DND-41 (cell line): ENCODE data around the gene ACSM3.
"Not testable (repeated sequence)": the region's sequence is repeated elsewhere in the genome, so short reads cannot be mapped to it uniquely, and the experiment has no call there.

Experiments used
- ATAC-seq: fragments of 200-7000 bp; cut with Tn5 transposase; 3 replicates; pipeline ENCODE4 v1.9.1; 2021; ENCODE audit warnings: low read depth; ENCODE audit not compliant: insufficient read depth
- DNase-seq: peaks from one replicate; pipeline ENCODE4 v3.0.0-alpha.2; 2020
- H2AFZ ChIP-seq: 2 replicates; pipeline ENCODE4 v1.6.0; 2012; ENCODE audit warnings: low read depth, low read length
- H3K27ac ChIP-seq: 2 replicates; pipeline ENCODE4 v1.5.1; 2012; ENCODE audit warnings: low read length, inconsistent platforms
- H3K27me3 ChIP-seq: fragments of 200-600 bp; sonication (generic); 2 replicates; pipeline ENCODE4 v1.6.0; 2012; ENCODE audit warnings: low read length, mild to moderate bottlenecking, inconsistent platforms; ENCODE audit not compliant: insufficient read depth, poor library complexity
- H3K36me3 ChIP-seq: 2 replicates; pipeline ENCODE4 v1.5.1; 2012; ENCODE audit warnings: low read length, inconsistent platforms; ENCODE audit not compliant: insufficient read depth
- H3K4me1 ChIP-seq: 2 replicates; pipeline ENCODE4 v1.5.1; 2012; ENCODE audit warnings: mild to moderate bottlenecking, low read length; ENCODE audit not compliant: insufficient read depth
- H3K4me2 ChIP-seq: 2 replicates; pipeline ENCODE4 v1.6.0; 2012; ENCODE audit warnings: mild to moderate bottlenecking, moderate library complexity, low read length, inconsistent platforms; ENCODE audit not compliant: insufficient read depth
- H3K4me3 ChIP-seq, 2 experiments: fragments of 200-600 bp in 1 of 2; shearing (Covaris generic) in 1 of 2; 2 replicates each; pipeline ENCODE4 v1.5.1; 2012 to 2016; ENCODE audit warnings: inconsistent platforms in 2 of 2, low read length in 2 of 2, mild to moderate bottlenecking in 2 of 2, low read depth in 1 of 2, moderate library complexity in 1 of 2
- H3K79me2 ChIP-seq: 2 replicates; pipeline ENCODE4 v1.6.0; 2012; ENCODE audit warnings: low read length, inconsistent platforms; ENCODE audit not compliant: insufficient read depth
- H3K9ac ChIP-seq: 2 replicates; pipeline ENCODE4 v1.6.0; 2012; ENCODE audit warnings: low read depth, mild to moderate bottlenecking, inconsistent platforms, low read length, moderate library complexity
- H3K9me3 ChIP-seq: 2 replicates; pipeline ENCODE4 v1.5.1; 2012; ENCODE audit warnings: low read length, moderate library complexity, mild to moderate bottlenecking, inconsistent platforms; ENCODE audit not compliant: insufficient read depth, severe bottlenecking
- H4K20me1 ChIP-seq: 2 replicates; pipeline ENCODE4 v1.6.0; 2012; ENCODE audit warnings: low read length; ENCODE audit not compliant: insufficient read depth
- CTCF ChIP-seq: IDR thresholded peaks from 2 replicates; pipeline ENCODE4 v1.5.1; 2012; ENCODE audit warnings: borderline replicate concordance, low read length, moderate library complexity, mild to moderate bottlenecking; ENCODE audit not compliant: poor library complexity, severe bottlenecking; ENCODE audit errors: extremely low read depth
- EZH2 ChIP-seq: IDR thresholded peaks from 3 replicates; pipeline ENCODE4 v1.6.1; 2012; ENCODE audit warnings: borderline replicate concordance, low read depth, mild to moderate bottlenecking, moderate library complexity, low read length, inconsistent platforms; ENCODE audit not compliant: severe bottlenecking

Gene ACSM3

GRCh38 chr16:20750558-20750957, 13.3 kb upstream of the ACSM3 start:
- Histone ChIP-seq H4K20me1 (no peaks in the 10 kb centered on the region), H3K27ac (no peak overlapping the region), H2AFZ (no peak overlapping the region), H3K9me3 (peaks cover 8% of the 10 kb centered on the region), H3K79me2 (no peaks in the 10 kb centered on the region), H3K27me3 (no peaks in the 10 kb centered on the region), H3K4me3 (no peak overlapping the region), H3K36me3 (no peaks in the 10 kb centered on the region), H3K9ac (no peak overlapping the region), H3K4me1 (no peaks in the 10 kb centered on the region), H3K4me2 (no peak overlapping the region)
- no peak for TF ChIP-seq CTCF
- no peak for TF ChIP-seq EZH2
- no peak for DNase-seq
- ATAC-seq = no peak

- Histone ChIP-seq H3K36me3 (no peaks in the 10 kb centered on the region), H3K4me1 (no peaks in the 10 kb centered on the region), H3K27me3 (no peaks in the 10 kb centered on the region), H3K4me2 (no peak overlapping the region), H3K9ac (no peak overlapping the region), H3K79me2 (no peaks in the 10 kb centered on the region), H4K20me1 (no peaks in the 10 kb centered on the region), H2AFZ (no peak overlapping the region), H3K9me3 (no peaks in the 10 kb centered on the region), H3K27ac (no peak overlapping the region), H3K4me3 (no peak overlapping the region)
- TF ChIP-seq EZH2 (no peak), CTCF (no peak)
- DNase-seq = no peak
- no peak for ATAC-seq
Measured at GRCh38 chr16:20753727-20754126, 10.1 kb upstream of the ACSM3 start.

- H3K4me1 ChIP-seq = no peaks in the 10 kb centered on the region
- H3K36me3 ChIP-seq = no peaks in the 10 kb centered on the region
- no peak overlapping the region for H2AFZ ChIP-seq
- no peaks in the 10 kb centered on the region for H3K9me3 ChIP-seq
- TF ChIP-seq CTCF (no peak), EZH2 (no peak)
- no peak overlapping the region for H3K4me3 ChIP-seq
- no peak for ATAC-seq
- no peak for DNase-seq
- no peaks in the 10 kb centered on the region for H3K27me3 ChIP-seq
- no peak overlapping the region for H3K4me2 ChIP-seq
- no peaks in the 10 kb centered on the region for H4K20me1 ChIP-seq
- no peak overlapping the region for H3K27ac ChIP-seq
- no peak overlapping the region for H3K9ac ChIP-seq
- no peaks in the 10 kb centered on the region for H3K79me2 ChIP-seq
Measured at GRCh38 chr16:20755238-20755637, 8.6 kb upstream of the ACSM3 start.

GRCh38 chr16:20755799-20756198, 8.0 kb upstream of the ACSM3 start:
- not testable (repeated sequence) for ATAC-seq, H4K20me1 ChIP-seq, H3K27ac ChIP-seq

More at GRCh38 chr16:20755799-20756198, 8.0 kb upstream of the ACSM3 start:
- H3K9me3 ChIP-seq, DNase-seq, H3K36me3 ChIP-seq, H3K27me3 ChIP-seq, H3K9ac ChIP-seq, H3K79me2 ChIP-seq, H3K4me2 ChIP-seq, H3K4me3 ChIP-seq, H2AFZ ChIP-seq, H3K4me1 ChIP-seq: not testable (repeated sequence)
